Left lung (tissue), 10 donors: Measurements from ENCODE around the gene NLRC5. TPM values are rescaled to one million over a fixed set of nuclear protein-coding genes. Genes with fewer than 3 reads are reported as not detected.
A peak's percentile ranks its signal among the peaks of the same experiment; 100 is the strongest.
"Not testable (repeated sequence)": the region's sequence is repeated elsewhere in the genome, so short reads cannot be mapped to it uniquely, and the experiment has no call there.

Experiments
- ATAC-seq: fragments of 200-7000 bp; cut with Tn5 transposase; one replicate; pipeline ENCODE4 v1.9.1; 2020; ENCODE audit warnings: moderate library complexity
- DNase-seq, 4 donors: peaks; one replicate each; pipeline ENCODE4 v3.0.0-alpha.2; 2013 to 2020
- H3K27ac ChIP-seq, 2 donors: fragments of 200-600 bp; sonication (generic) in 1 of 2; one replicate each; pipeline versions ENCODE4 v1.5.0 to v1.8.0; 2020 to 2021
- H3K27me3 ChIP-seq, 2 donors: fragments of 200-600 bp; sonication (generic) in 1 of 2; one replicate each; pipeline versions ENCODE4 v1.5.0 to v1.8.0; 2020 to 2021
- H3K36me3 ChIP-seq, 2 donors: fragments of 200-600 bp; sonication (generic) in 1 of 2; one replicate each; pipeline versions ENCODE4 v1.5.0 to v1.8.0; 2020 to 2021
- H3K4me1 ChIP-seq, 2 donors: fragments of 200-600 bp; one replicate each; pipeline ENCODE4 v1.8.0; 2021
- H3K4me3 ChIP-seq, 2 donors: fragments of 200-600 bp; sonication (generic) in 1 of 2; one replicate each; pipeline versions ENCODE4 v1.5.0 to v1.8.0; 2020 to 2021; ENCODE audit warnings: mild to moderate bottlenecking in 1 of 2
- H3K9me3 ChIP-seq, 2 donors: fragments of 200-600 bp; sonication (generic) in 1 of 2; one replicate each; pipeline versions ENCODE4 v1.5.0 to v1.8.0; 2020 to 2021
- intact Hi-C, 2 donors: fragments of 100-400 bp; cut with DNase I; formaldehyde crosslinking; loops; one replicate each; pipeline versions ENCODE4 v1.11.2 to v1.14.2; 2022
- polyA plus RNA-seq, 6 donors: library from polyadenylated mRNA; unstranded; fragments of 120-200 nt; gene quantifications; one replicate each; pipeline ENCODE4 v1.2.1, GENCODE V29; 2013; ENCODE audit not compliant: insufficient read length in 6 of 6
- total RNA-seq, 2 donors: library from RNA; stranded (reverse); fragmentation: NEBNext Ultra II Directional; extraction: Animal tissue kit (Norgen Biotek cat#: 25700); gene quantifications; one replicate each; pipeline ENCODE4 v1.2.1, GENCODE V29; 2021
- TF ChIP-seq, protein P1 (sequence below), 2 donors: fragments of 200-600 bp; sonication (generic) in 1 of 2; IDR thresholded peaks; one replicate each; pipeline versions ENCODE4 v1.5.0 to v1.8.0; 2021; ENCODE audit warnings: antibody characterized with exemption in 2 of 2
- donor health status: DM: no; HTN: yes; CAD: no.
- donor health status: DM: no; HTN: no; CAD: no.

NLRC5 gene
- total and polyA plus RNA-seq, 8 donors: 9.8 to 93.3 (median 12.9) TPM

DNA sequence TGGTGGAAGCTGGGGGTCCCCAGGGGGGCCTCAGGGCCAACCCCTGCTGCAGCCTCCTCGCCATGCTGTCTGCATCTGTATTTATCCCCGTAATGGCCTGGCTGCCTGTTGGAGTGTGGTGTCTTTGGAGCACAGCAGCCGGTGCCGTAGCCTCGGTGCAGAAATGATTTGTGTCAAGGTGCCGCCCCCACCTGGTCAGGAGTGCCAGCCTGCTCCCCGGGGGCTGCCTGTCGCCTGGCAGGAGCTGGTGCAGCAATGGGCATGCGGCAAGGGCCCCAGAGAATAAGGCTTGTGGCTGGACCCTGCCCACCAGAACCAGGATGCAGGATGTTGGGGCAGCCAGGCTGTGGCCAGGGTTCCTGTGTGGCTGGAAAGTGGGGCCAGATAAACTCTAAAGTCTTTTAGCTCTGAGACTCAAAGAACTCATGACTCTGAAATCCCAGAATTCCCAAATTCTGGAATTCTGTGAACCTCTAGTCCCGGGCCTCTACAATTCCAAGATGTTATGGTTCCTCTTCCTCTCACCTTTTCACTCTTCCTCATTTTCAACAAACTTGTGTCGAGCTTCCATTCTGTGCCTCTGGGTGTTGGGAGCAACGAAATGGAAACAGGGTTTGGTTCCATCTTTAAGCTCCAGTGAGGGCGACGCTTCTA is 109.0 kb downstream of the NLRC5 start:
- Histone ChIP-seq H3K4me3 (no peak overlapping the region), H3K4me1 (peaks cover 4 to 56% of the 10 kb centered on the region in 2 donors), H3K27ac (no peak overlapping the region), H3K9me3 (no peaks in the 10 kb centered on the region), H3K27me3 (no peaks in the 10 kb centered on the region), H3K36me3 (no peaks in the 10 kb centered on the region)
- intact Hi-C loops: no loop called here
- ATAC-seq (no peak), DNase-seq (no peak)
- TF ChIP-seq, protein P1, sequence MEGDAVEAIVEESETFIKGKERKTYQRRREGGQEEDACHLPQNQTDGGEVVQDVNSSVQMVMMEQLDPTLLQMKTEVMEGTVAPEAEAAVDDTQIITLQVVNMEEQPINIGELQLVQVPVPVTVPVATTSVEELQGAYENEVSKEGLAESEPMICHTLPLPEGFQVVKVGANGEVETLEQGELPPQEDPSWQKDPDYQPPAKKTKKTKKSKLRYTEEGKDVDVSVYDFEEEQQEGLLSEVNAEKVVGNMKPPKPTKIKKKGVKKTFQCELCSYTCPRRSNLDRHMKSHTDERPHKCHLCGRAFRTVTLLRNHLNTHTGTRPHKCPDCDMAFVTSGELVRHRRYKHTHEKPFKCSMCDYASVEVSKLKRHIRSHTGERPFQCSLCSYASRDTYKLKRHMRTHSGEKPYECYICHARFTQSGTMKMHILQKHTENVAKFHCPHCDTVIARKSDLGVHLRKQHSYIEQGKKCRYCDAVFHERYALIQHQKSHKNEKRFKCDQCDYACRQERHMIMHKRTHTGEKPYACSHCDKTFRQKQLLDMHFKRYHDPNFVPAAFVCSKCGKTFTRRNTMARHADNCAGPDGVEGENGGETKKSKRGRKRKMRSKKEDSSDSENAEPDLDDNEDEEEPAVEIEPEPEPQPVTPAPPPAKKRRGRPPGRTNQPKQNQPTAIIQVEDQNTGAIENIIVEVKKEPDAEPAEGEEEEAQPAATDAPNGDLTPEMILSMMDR (IDR thresholded peaks at IDR 0.05): no peak

DNA sequence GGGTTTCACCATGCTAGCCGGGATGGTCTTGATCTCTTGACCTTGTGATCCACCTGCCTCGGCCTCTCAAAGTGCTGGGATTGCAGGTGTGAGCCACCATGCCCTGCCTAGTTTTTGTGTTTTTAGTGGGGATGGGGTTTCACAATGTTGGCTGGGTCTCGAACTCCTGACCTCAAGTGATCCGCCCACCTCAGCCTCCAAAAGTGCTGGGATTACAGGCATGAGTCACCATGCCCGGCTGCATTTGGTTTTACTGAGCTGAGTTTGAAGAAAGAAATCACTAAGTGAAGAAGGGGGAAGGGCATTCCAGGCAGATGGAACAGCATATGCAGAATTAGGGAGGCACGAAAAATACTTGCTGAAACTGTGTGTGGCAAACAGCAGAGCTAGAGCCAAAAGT is 110.6 kb downstream of the NLRC5 start:
- peaks cover 0 to 49% of the 10 kb centered on the region in 2 donors for H3K4me1 ChIP-seq
- intact Hi-C loops, DNase-seq: not testable (repeated sequence)

GRCh38 chr16:57100445-57100844 is 111.1 kb downstream of the NLRC5 start:
- no peak for DNase-seq
- TF ChIP-seq, protein P1 (IDR thresholded peaks at IDR 0.05): no peak
- no peak for ATAC-seq
- peaks cover 0 to 52% of the 10 kb centered on the region in 2 donors for H3K4me1 ChIP-seq
- no peak overlapping the region for H3K4me3 ChIP-seq
- no peaks in the 10 kb centered on the region for H3K36me3 ChIP-seq
- no peak overlapping the region for H3K27ac ChIP-seq
- intact Hi-C loops: no loop called here
- no peaks in the 10 kb centered on the region for H3K9me3 ChIP-seq
- no peaks in the 10 kb centered on the region for H3K27me3 ChIP-seq

More for the DNA sequence above, 110.6 kb downstream of the NLRC5 start:
- not testable (repeated sequence) for H3K27me3 ChIP-seq, H3K4me3 ChIP-seq, H3K9me3 ChIP-seq, H3K27ac ChIP-seq, H3K36me3 ChIP-seq
- peak; percentile 19 for ATAC-seq

DNA sequence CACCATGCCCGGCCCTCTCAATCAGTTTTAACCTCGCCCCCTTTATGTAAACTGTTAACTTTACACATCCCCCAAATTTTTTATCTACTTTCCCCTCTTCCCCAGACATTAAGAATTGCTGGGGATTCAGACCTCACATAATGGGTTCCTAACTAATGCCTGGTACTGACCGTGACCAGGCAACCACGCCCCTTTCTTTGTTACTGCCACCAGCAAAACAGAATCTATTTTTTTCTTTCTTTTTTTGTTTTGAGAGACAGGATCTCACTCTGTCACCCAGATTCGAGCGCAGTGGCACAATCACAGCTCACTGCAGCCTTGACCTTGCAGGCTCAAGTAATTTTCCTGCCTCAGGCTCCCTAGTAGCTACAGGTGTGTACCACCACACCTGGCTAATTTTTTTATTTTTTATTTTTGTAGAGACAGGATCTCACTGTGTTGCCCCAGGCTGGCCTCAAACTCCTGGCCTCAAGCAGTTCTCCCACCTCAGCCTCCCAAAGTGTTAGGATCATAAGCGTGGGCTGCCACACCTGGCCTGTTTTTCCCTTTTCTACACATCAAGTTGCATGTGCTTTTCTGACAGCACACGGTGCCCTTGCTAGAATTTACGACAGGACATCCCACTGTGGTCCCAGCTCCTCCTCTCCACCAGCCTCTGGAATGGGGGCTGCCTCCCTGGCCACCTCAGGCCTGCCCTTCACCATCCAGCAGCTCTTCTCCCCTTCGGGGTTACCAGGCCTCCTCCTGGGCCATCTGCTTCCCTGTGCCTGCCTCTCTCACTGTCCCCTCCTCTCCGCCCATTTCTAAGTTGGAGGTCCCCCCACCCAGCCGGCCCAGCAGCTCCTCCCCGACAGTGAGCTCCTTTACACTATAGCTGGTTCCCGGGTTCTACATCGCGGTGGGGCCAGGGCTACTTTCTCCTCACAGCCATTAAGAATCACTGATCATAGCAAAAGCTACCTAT is 113.8 kb downstream of the NLRC5 start:
- ATAC-seq: no peak
- peaks cover 0 to 59% of the 10 kb centered on the region in 2 donors for H3K4me1 ChIP-seq
- no peak overlapping the region for H3K27ac ChIP-seq
- no peaks in the 10 kb centered on the region for H3K36me3 ChIP-seq
- no peaks in the 10 kb centered on the region for H3K27me3 ChIP-seq
- DNase-seq: no peak
- no peak overlapping the region for H3K4me3 ChIP-seq
- no peaks in the 10 kb centered on the region for H3K9me3 ChIP-seq
- intact Hi-C loops: no loop called here
- TF ChIP-seq, protein P1 (IDR thresholded peaks at IDR 0.05): no peak

DNA sequence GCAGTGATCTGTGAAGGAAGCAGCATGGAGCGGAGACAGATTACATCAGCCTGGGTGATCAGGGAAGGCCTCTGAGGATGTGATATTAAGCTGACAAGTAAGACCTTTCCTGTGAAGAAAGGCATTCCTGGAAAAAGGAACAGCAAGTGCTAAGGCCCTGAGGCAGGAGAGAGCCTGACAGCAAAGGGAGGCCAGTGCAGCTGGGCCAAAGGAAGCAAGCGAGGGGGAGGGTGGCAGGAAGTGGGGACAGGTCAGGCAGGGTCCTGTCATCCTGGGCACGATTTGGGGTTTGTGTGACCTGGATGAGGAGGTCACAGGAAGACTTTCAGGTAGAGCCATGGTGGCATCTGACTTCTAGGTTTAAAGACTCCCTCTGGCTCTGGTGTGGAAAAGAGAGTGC is 115.3 kb downstream of the NLRC5 start:
- TF ChIP-seq, protein P1 (IDR thresholded peaks at IDR 0.05): no peak
- no peaks in the 10 kb centered on the region for H3K27me3 ChIP-seq
- intact Hi-C loops: no loop called here

More for the DNA sequence above, 115.3 kb downstream of the NLRC5 start:
- no peak for DNase-seq
- Histone ChIP-seq H3K4me1 (peaks cover 0 to 47% of the 10 kb centered on the region in 2 donors), H3K9me3 (no peaks in the 10 kb centered on the region), H3K4me3 (no peak overlapping the region), H3K27ac (peak overlapping the region in 1 of 2 donors; percentile 30), H3K36me3 (no peaks in the 10 kb centered on the region)
- no peak for ATAC-seq
